ENCODE measurements around the gene SLC12A8.
A peak's percentile ranks its signal among the peaks of the same experiment; 100 is the strongest.

SLC12A8 gene

GRCh38 chr3:125232401-125232800 is 19.9 kb upstream of the SLC12A8 start:
- Mint-ChIP-seq H3K4me1 (peaks cover 0 to 9% of the 10 kb centered on the region in 2 donors), H3K9me3 (peaks cover 5 to 9% of the 10 kb centered on the region in 2 donors), H3K27ac (no peak overlapping the region), H3K4me3 (no peak overlapping the region), H3K27me3 (no peaks in the 10 kb centered on the region), H3K36me3 (peaks cover 38 to 44% of the 10 kb centered on the region in 2 donors)
- no peak for DNase-seq
- ATAC-seq (replicated peaks): no peak

- Mint-ChIP-seq H3K27me3 (no peaks in the 10 kb centered on the region), H3K27ac (no peak overlapping the region), H3K9me3 (peaks cover 3 to 6% of the 10 kb centered on the region in 2 donors), H3K4me3 (no peak overlapping the region), H3K4me1 (peaks cover 1 to 9% of the 10 kb centered on the region in 2 donors), H3K36me3 (peaks cover 35 to 42% of the 10 kb centered on the region in 2 donors)
- ATAC-seq (replicated peaks) (peak in 1 of 2 donors; percentile 33), DNase-seq (no peak)
Measured at GRCh38 chr3:125231895-125232294, 19.3 kb upstream of the SLC12A8 start.

- DNase-seq: no peak
- H3K4me1 Mint-ChIP-seq: peaks cover 1 to 9% of the 10 kb centered on the region in 2 donors
- no peaks in the 10 kb centered on the region for H3K27me3 Mint-ChIP-seq
- no peak overlapping the region for H3K4me3 Mint-ChIP-seq
- H3K27ac Mint-ChIP-seq: no peak overlapping the region
- no peaks in the 10 kb centered on the region for H3K9me3 Mint-ChIP-seq
- ATAC-seq (replicated peaks): no peak
- peaks cover 25 to 29% of the 10 kb centered on the region in 2 donors for H3K36me3 Mint-ChIP-seq
Measured at GRCh38 chr3:125229707-125230106, 17.2 kb upstream of the SLC12A8 start.

- no peak overlapping the region for H3K4me3 Mint-ChIP-seq
- H3K36me3 Mint-ChIP-seq: peaks cover 25 to 29% of the 10 kb centered on the region in 2 donors
- H3K4me1 Mint-ChIP-seq: peaks cover 1 to 9% of the 10 kb centered on the region in 2 donors
- H3K27ac Mint-ChIP-seq: no peak overlapping the region
- no peak for DNase-seq
- no peaks in the 10 kb centered on the region for H3K27me3 Mint-ChIP-seq
- no peak for ATAC-seq (replicated peaks)
- H3K9me3 Mint-ChIP-seq: no peaks in the 10 kb centered on the region
Measured at GRCh38 chr3:125229168-125229567, 16.6 kb upstream of the SLC12A8 start.

- Mint-ChIP-seq H3K4me3 (no peak overlapping the region), H3K4me1 (peaks cover 15 to 22% of the 10 kb centered on the region in 2 donors), H3K9me3 (no peaks in the 10 kb centered on the region), H3K27ac (no peak overlapping the region), H3K27me3 (no peaks in the 10 kb centered on the region), H3K36me3 (peaks cover under 1 to 2% of the 10 kb centered on the region in 2 donors)
- ATAC-seq (replicated peaks) (no peak), DNase-seq (no peak)
Measured at GRCh38 chr3:125221831-125222230, 9.3 kb upstream of the SLC12A8 start.

GRCh38 chr3:125220727-125221429 is 8.3 kb upstream of the SLC12A8 start:
- no peaks in the 10 kb centered on the region for H3K9me3 Mint-ChIP-seq
- H3K27ac Mint-ChIP-seq: peak overlapping the region; percentile 43
- DNase-seq (no peak), ATAC-seq (replicated peaks) (peak; percentile 75 to 79)
- peaks cover 15 to 22% of the 10 kb centered on the region in 2 donors for H3K4me1 Mint-ChIP-seq
- peaks cover 0 to 1% of the 10 kb centered on the region in 2 donors for H3K36me3 Mint-ChIP-seq
- no peak overlapping the region for H3K4me3 Mint-ChIP-seq
- H3K27me3 Mint-ChIP-seq: no peaks in the 10 kb centered on the region

GRCh38 chr3:125220183-125220582 is 7.6 kb upstream of the SLC12A8 start:
- peaks cover 0 to 1% of the 10 kb centered on the region in 2 donors for H3K36me3 Mint-ChIP-seq
- H3K27me3 Mint-ChIP-seq: peaks cover 0 to 2% of the 10 kb centered on the region in 2 donors
- ATAC-seq (replicated peaks) (no peak), DNase-seq (no peak)
- H3K4me1 Mint-ChIP-seq: peaks cover 15 to 22% of the 10 kb centered on the region in 2 donors
- no peak overlapping the region for H3K4me3 Mint-ChIP-seq
- H3K27ac Mint-ChIP-seq: no peak overlapping the region
- no peaks in the 10 kb centered on the region for H3K9me3 Mint-ChIP-seq

GRCh38 chr3:125219261-125219701 is 6.7 kb upstream of the SLC12A8 start:
- H3K27ac Mint-ChIP-seq: no peak overlapping the region
- peaks cover 17 to 27% of the 10 kb centered on the region in 2 donors for H3K4me1 Mint-ChIP-seq
- H3K9me3 Mint-ChIP-seq: no peaks in the 10 kb centered on the region
- ATAC-seq (replicated peaks) (no peak), DNase-seq (no peak)
- H3K36me3 Mint-ChIP-seq: peaks cover 0 to 1% of the 10 kb centered on the region in 2 donors
- H3K4me3 Mint-ChIP-seq: no peak overlapping the region
- H3K27me3 Mint-ChIP-seq: peaks cover 5 to 11% of the 10 kb centered on the region in 2 donors

GRCh38 chr3:125214738-125215137 is 2.2 kb upstream of the SLC12A8 start:
- Mint-ChIP-seq H3K27ac (no peak overlapping the region), H3K36me3 (no peaks in the 10 kb centered on the region), H3K4me3 (no peak overlapping the region), H3K9me3 (no peaks in the 10 kb centered on the region), H3K4me1 (peaks cover 6 to 12% of the 10 kb centered on the region in 2 donors), H3K27me3 (peaks cover 34 to 48% of the 10 kb centered on the region in 2 donors)
- ATAC-seq (replicated peaks): peak; percentile 16 to 39
- no peak for DNase-seq

GRCh38 chr3:125213946-125214542 is 1.5 kb upstream of the SLC12A8 start:
- Mint-ChIP-seq H3K4me3 (no peak overlapping the region), H3K9me3 (no peaks in the 10 kb centered on the region), H3K4me1 (peaks cover 6 to 12% of the 10 kb centered on the region in 2 donors), H3K27ac (no peak overlapping the region), H3K36me3 (no peaks in the 10 kb centered on the region), H3K27me3 (peaks cover 40 to 53% of the 10 kb centered on the region in 2 donors)
- ATAC-seq (replicated peaks) (no peak), DNase-seq (no peak)

GRCh38 chr3:125213364-125213755 is 812 bp upstream of the SLC12A8 start:
- no peak for DNase-seq
- H3K9me3 Mint-ChIP-seq: no peaks in the 10 kb centered on the region
- H3K4me3 Mint-ChIP-seq: no peak overlapping the region
- H3K27ac Mint-ChIP-seq: no peak overlapping the region
- ATAC-seq (replicated peaks): no peak
- peaks cover 6 to 12% of the 10 kb centered on the region in 2 donors for H3K4me1 Mint-ChIP-seq
- peaks cover 45 to 59% of the 10 kb centered on the region in 2 donors for H3K27me3 Mint-ChIP-seq
- no peaks in the 10 kb centered on the region for H3K36me3 Mint-ChIP-seq

- no peak overlapping the region for H3K27ac Mint-ChIP-seq
- H3K36me3 Mint-ChIP-seq: no peaks in the 10 kb centered on the region
- H3K4me1 Mint-ChIP-seq: peaks cover 6 to 12% of the 10 kb centered on the region in 2 donors
- DNase-seq (no peak), ATAC-seq (replicated peaks) (peak; percentile 31 to 37)
- H3K9me3 Mint-ChIP-seq: no peaks in the 10 kb centered on the region
- H3K27me3 Mint-ChIP-seq: peaks cover 50 to 63% of the 10 kb centered on the region in 2 donors
- peak overlapping the region; percentile 43 to 70 for H3K4me3 Mint-ChIP-seq
Measured at GRCh38 chr3:125212091-125212508, 448 bp downstream of the SLC12A8 start.

GRCh38 chr3:125211523-125212090 is 941 bp downstream of the SLC12A8 start:
- Mint-ChIP-seq H3K36me3 (no peaks in the 10 kb centered on the region), H3K4me3 (peak overlapping the region; percentile 43 to 70), H3K9me3 (no peaks in the 10 kb centered on the region), H3K27me3 (peaks cover 50 to 67% of the 10 kb centered on the region in 2 donors), H3K4me1 (peaks cover 6 to 12% of the 10 kb centered on the region in 2 donors), H3K27ac (no peak overlapping the region)
- DNase-seq (no peak), ATAC-seq (replicated peaks) (no peak)

GRCh38 chr3:125207949-125208568 is 4.5 kb downstream of the SLC12A8 start:
- no peaks in the 10 kb centered on the region for H3K9me3 Mint-ChIP-seq
- H3K27ac Mint-ChIP-seq: no peak overlapping the region
- peaks cover 4 to 7% of the 10 kb centered on the region in 2 donors for H3K4me1 Mint-ChIP-seq
- H3K27me3 Mint-ChIP-seq: peaks cover 36 to 51% of the 10 kb centered on the region in 2 donors
- H3K4me3 Mint-ChIP-seq: no peak overlapping the region
- DNase-seq (no peak), ATAC-seq (replicated peaks) (no peak)
- H3K36me3 Mint-ChIP-seq: no peaks in the 10 kb centered on the region
